SH-SY5Y (cell line): ENCODE results near the gene PSMG1.

ENCODE experiments used
- GATA2 ChIP-seq: IDR thresholded peaks from 2 replicates; pipeline ENCODE4 v1.6.1; 2011; ENCODE audit warnings: mild to moderate bottlenecking, low read depth, low read length
- GATA3 ChIP-seq: IDR thresholded peaks from 2 replicates; pipeline ENCODE4 v1.6.1; 2011; ENCODE audit warnings: low read depth, mild to moderate bottlenecking, low read length, moderate library complexity

DNA sequence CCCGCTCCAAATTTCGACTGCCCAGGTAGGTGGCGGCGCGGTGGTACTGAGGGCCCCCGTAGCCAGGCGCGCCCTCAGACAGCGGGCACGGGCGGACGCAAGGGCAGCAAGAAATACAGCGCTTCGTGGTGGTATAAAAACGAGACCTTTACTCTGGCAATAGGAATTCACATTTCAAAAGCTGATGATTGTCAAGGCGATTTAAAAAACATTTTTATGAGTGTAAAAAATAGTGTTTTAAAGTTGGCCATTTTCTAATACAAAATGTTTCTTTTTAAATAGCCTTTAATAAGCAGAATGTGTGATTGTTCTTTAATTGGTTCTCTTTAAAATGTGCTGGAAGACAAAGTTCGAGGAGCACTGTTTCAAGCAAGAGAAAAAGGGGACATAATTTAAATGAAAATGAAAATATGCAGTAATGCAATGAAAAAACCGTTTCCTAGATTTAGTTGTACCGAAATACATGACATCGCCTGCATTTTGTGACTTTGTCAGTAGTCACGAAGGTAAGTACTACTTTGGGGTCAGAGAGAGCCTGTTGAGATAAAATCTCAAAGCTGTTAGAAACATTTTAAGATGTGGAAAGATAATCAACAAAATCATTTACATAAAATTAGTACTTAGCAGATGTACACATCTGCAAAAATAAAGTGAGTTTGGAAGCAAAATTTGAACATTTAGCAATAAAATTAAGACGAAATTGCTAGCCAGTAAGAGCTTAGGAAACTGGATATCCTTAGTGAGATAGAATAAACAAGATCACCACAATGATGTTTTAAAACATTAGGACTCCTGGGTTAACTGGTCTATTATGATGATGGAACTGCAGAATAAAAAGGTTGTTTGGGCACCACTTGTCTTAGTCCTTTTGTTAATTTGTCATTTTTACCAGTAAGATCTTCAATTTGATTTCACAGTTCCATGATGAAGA lies 1.1 kb upstream of the PSMG1 start:
- no peak; the same call in 1 of the 2 replicates for TF ChIP-seq GATA2
- peak; percentile 73 for TF ChIP-seq GATA3
